Stimulated activated CD4-positive, alpha-beta T cell treated with anti-CD3 and anti-CD28 coated beads, Interleukin-2, amount 100 ng/mL, for 24 hours (primary cell): ENCODE results near the gene TADA2A.
"Not testable (repeated sequence)": the region's sequence is repeated elsewhere in the genome, so short reads cannot be mapped to it uniquely, and the experiment has no call there.

Experiments
- DNase-seq, 2 donors: peaks; one replicate each; pipeline ENCODE4 v3.0.0-alpha.2; 2020

TADA2A gene

GRCh38 chr17:37405522-37405921 lies 1.2 kb upstream of the TADA2A start:
- not testable (repeated sequence) for DNase-seq

DNA sequence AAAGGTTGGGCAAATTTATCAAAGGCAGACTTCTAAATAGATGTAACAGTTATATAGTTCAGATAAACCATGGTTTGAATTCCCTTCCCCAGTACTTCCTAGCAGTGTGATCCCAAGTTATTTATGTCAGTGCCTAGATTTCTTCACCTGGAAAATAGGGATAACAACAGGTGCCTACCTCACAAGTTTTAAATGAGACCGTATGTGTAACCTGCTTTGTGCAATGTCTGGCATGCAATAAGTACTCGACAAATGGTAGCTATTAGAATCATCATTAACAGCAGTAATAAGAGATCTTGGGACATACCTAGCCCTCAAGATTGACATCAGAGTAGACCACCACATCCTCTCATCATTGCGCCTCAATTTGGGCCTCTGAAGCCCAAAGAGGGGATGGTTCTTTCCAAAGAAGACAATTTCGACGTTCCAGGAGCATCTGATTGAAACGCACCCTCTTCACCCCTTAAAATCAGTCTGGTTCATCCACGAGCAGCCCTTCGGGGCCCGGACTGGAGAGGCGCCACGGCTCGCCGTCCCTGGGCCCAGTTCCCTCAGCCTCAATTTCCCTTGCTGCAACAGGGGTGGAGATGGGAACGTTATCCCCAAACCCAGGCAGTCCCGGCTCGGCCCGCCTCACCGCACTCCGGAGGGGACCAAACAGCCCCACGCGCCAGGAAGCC lies 591 bp upstream of the TADA2A start:
- no peak for DNase-seq

- DNase-seq: not testable (repeated sequence)
Measured at GRCh38 chr17:37408145-37408479, 1.4 kb downstream of the TADA2A start.

GRCh38 chr17:37410357-37410756 lies 3.7 kb downstream of the TADA2A start:
- no peak for DNase-seq

DNA sequence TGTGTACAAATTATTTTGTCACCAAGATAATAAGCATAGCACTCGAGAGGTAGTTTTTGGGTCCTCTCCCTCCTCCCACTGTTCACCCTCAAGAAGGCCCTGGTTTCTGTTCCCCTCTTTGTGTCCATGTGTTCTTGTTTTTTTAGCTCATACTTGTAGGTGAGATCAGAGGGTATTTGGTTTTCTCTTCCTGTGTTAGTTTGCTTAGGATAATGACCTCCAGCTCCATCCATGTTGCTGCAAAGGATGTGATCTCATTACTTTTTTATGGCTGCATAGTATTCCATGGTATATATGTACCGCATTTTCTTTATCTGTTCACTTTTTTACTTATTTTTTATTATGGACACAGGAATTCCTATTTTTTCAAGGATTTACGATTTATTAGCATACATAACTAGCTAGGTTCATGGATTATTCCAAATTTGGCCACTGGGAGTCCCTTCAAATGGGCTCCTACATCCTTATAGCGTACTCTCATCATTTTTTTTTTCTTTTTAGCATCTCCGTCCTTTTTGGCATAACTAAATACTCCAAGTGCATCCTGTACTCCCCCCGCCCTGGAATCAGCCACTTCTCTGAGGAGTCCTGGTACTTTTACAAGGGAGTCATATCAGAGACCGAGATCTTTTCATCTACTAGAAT lies 7.3 kb downstream of the TADA2A start:
- DNase-seq: no peak

GRCh38 chr17:37417852-37418251 lies 11.2 kb downstream of the TADA2A start:
- DNase-seq: no peak

- no peak for DNase-seq
Measured at GRCh38 chr17:37422971-37423625, 16.4 kb downstream of the TADA2A start.

DNA sequence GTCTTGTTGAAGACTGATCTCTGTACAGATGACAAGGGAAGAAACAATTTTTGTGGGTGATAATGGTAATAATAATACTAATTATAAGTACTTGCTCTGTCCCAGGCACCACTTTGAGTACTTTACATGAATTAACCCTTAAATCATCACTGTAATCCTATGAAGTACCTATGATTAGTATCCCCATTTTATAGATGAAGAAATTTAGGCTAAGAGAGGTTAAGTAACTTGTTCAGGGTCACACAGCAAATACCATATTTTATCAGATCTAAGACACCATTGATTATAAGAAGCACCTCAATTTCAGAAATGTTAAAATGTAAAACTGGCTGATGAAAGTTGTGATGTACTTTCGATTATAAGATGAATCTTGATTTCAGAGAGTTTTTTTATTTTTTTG lies 18.6 kb downstream of the TADA2A start:
- no peak for DNase-seq

DNA sequence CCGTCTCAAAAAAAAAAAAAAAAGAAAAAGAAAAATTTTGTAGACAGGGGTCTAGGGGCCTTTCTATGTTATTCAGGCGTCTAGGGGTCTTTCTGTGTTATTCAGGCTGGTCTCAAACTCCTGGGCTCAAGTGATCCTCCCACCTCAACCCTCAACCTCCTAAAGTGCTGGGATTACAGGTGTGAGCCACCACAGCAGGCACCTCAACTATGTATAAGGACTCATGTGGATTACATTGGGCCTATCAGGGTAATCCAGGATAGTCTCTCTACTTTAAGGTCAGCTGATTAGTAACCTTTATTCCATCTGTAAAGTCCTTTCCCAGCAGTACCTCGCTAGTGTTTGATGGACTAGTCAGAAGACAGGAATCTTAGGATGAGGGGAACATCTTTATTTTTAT lies 22.4 kb downstream of the TADA2A start:
- no peak for DNase-seq

GRCh38 chr17:37429453-37429852 lies 22.8 kb downstream of the TADA2A start:
- no peak for DNase-seq

GRCh38 chr17:37430051-37430627 lies 23.5 kb downstream of the TADA2A start:
- no peak for DNase-seq

- no peak for DNase-seq
Measured at GRCh38 chr17:37432671-37433070, 26.0 kb downstream of the TADA2A start.

- no peak for DNase-seq
Measured at GRCh38 chr17:37438141-37438540, 31.5 kb downstream of the TADA2A start.

DNA sequence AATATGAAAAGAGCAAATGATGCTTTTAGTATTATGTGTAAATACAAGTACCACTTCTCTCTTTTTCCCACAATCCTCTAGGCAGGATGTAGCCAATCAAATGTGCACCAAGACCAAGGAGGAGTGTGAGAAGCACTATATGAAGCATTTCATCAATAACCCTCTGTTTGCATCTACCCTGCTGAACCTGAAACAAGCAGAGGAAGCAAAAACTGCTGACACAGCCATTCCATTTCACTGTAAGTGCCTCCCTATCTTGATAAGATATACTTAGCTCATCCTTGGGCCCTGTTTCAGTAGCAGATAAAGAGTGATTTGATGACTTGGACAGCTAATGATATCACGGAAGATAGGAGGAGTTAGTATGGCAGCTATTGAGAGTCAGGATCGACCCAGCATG lies 33.7 kb downstream of the TADA2A start:
- no peak for DNase-seq

DNA sequence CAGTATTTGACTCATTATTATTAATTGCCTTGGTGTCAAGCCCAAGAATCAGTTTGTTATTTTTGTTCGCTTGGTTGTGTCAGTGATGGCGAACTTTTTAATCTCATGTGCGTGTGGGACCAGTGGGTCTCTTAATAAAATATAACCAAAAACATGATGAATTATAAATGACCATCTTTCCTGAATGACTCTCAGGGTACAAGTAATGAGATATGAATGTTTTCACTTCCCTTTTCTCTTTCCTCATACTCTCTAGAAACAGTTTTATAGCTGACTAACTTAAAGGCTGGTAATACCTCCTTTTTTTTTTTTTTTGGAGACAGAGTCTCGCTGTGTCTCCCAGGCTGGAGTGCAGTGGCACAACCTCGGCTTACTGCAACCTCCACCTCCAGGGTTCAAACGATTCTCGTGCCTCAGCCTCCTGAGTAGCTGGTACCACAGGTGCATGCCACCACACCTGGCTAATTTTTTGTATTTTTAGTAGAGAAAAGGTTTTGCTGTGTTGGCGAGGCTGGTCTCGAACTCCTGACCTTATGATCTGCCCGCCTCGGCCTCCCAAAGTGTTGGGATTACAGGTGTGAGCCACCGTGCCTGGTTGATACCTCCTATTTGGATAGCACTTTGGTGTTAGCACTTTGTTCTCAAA lies 34.8 kb downstream of the TADA2A start:
- DNase-seq: not testable (repeated sequence)

DNA sequence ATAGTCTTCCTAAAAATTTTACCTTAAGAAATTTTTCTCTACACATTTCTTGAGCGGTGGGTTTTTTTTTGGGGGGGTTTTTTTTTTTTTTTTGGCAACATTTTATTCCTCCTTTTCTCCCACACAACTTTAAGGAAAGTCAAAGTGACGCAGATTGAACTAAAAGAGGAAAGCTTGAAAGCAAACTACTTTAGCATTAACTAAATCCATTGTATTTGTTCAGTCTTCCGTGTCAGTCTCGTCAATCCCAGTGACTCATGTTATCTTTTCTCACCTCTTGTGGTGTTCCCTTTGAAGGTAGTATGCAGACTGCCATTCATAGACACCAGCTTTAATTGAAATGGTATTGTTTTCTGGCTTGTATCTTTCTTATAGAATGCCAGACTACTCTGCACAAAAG lies 39.3 kb downstream of the TADA2A start:
- DNase-seq: no peak

DNA sequence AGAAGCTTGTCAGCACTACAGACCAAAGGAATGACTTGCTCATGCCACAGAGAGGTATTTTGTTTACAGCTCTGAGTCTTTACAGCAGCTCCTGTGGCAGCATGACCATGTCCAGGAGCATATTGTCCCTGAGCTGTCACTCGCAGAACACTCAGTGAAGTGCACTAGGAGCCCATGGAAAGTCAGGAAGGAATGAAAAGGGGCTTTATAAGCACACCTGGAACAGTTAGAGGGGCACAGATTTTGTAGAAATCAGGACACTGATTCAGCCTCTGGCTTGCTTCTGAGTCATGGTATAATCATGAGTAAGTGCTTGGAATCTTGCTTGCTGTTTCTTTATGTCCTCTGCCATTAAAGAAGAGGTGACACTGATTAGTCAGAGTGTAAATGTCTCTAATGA lies 41.0 kb downstream of the TADA2A start:
- DNase-seq: no peak

DNA sequence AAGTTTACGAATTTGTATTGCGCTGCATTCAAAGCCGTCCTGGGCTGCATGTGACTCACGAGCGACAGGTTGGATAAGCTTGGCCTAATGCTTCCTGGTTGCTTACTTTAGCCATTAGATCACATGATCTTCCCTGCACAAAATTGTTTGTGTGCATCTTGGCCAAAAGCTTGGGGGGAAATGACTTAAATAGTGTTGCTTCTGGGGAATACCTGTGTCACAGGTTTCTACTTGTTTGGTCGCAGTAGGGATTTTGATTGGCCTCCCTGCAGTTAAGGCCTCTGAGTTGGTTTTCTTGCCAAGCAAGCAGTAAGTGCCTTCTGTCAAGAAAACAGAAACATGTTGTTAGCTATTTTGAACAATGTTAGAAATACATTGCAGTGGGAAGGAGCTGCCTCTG lies 43.4 kb downstream of the TADA2A start:
- no peak for DNase-seq

GRCh38 chr17:37457801-37458200 lies 51.1 kb downstream of the TADA2A start:
- not testable (repeated sequence) for DNase-seq

DNA sequence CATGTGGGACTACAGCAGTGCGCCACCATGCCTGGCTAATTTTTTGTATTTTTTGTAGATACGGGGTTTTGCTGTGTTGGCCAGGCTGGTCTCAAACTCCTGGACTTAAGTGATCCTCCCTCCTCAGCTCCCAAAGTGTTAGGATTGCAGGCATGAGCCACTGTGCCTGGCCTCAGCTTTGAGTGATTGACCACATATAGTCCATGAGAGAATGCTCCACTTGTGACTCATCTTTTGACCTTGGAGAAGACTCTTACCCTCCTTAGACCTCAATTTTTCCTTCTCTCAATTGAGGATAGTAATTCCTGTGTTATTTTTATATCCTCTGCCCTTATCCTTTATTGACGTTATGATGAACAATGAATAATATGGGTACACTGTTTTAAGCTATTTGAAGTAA lies 52.1 kb downstream of the TADA2A start:
- DNase-seq: no peak

- DNase-seq: no peak
Measured at GRCh38 chr17:37461668-37462067, 55.0 kb downstream of the TADA2A start.

GRCh38 chr17:37462492-37462891 lies 55.8 kb downstream of the TADA2A start:
- DNase-seq: no peak

GRCh38 chr17:37463039-37463438 lies 56.4 kb downstream of the TADA2A start:
- no peak for DNase-seq
